COLO668 (cell line): ENCODE results near the gene RPUSD1.
"Not testable (repeated sequence)": the region's sequence is repeated elsewhere in the genome, so short reads cannot be mapped to it uniquely, and the experiment has no call there.

ENCODE experiments used
- DNase-seq: peaks from one replicate; lab custom pipeline; 2025; ENCODE audit not compliant: unreplicated experiment; lab: John Stamatoyannopoulos, UW

Gene RPUSD1

GRCh38 chr16:787978-788398, at the start of gene RPUSD1:
Gene RPUSD1 (minus strand): TSS chr16:788381. CDS start chr16:787737, 644 bp downstream.
- peak; percentile 56 for DNase-seq

DNA sequence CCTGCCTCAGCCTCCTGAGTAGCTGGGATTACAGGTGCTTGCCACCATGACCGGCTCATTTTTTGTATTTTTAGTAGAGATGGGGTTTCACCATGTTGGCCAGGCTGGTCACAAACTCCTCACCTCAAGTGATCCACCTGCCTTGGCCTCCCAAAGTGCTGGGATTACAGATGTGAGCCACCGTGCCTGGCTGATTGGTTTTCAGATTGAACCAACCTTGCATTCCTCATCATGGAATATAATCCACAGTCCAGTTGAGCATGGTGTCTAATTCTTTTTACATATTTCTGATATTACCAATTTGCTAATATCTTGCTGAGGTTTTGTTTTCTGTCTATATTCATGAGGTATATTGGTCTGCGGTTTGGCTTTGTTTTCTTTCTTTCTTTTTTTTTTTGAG, 48.6 kb upstream of the RPUSD1 start:
- not testable (repeated sequence) for DNase-seq

DNA sequence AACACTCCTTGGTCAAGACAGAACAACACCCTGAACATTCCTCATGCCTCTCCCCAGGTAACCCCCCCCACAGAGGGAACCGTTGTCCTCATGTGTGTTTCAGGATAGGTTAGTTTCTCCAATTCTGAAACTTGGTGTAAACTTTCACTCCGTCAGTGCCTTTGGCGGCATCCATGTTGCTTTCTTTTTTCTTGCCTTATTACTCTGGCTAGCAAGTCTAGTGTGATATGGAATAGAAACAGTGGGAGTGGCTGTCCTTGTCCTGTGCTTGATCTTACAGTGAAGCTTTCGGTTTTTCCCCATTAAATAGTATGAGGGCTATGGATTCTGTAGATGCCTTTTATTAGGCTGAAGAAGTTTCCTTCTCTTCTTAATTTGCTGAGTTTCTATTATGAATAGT, 48.0 kb upstream of the RPUSD1 start:
- DNase-seq, result no peak

- no peak for DNase-seq
Observed at GRCh38 chr16:835373-835772, 47.2 kb upstream of the RPUSD1 start.

- no peak for DNase-seq
Observed at GRCh38 chr16:833411-833810, 45.2 kb upstream of the RPUSD1 start.

DNA sequence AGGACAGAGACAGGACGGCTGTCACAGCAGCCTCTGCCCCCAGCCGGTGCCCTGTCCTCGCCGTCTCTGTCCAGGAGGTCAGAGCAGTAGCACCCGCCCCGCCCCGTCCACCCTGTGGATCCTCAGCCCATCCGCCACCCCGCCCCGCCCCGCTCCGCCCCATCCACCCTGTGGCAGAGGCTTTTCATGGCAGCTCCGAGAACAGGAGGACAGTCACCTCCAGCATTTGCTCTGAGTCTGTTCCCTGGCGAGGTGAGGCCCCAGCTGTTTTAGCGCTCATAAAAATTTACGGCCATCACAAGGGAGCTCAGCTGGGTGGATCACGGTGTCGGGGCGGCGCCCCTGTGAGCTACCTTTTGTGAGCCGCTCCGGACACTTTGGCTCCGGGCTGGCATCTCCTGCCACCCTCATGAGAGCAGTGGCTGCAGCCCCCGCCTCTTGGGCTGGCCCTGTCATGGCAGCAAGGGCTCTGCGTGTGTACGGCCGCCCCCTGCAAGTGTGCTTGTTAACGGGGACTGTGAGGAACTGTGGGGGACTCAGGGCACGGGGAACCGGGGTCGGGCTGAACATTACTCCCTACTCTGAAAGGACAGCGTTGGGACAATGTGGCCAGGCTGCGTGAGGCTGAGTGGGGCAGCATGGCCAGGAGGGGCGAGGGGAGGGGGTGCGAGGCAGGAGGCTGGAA, 44.6 kb upstream of the RPUSD1 start:
- DNase-seq, result no peak

DNA sequence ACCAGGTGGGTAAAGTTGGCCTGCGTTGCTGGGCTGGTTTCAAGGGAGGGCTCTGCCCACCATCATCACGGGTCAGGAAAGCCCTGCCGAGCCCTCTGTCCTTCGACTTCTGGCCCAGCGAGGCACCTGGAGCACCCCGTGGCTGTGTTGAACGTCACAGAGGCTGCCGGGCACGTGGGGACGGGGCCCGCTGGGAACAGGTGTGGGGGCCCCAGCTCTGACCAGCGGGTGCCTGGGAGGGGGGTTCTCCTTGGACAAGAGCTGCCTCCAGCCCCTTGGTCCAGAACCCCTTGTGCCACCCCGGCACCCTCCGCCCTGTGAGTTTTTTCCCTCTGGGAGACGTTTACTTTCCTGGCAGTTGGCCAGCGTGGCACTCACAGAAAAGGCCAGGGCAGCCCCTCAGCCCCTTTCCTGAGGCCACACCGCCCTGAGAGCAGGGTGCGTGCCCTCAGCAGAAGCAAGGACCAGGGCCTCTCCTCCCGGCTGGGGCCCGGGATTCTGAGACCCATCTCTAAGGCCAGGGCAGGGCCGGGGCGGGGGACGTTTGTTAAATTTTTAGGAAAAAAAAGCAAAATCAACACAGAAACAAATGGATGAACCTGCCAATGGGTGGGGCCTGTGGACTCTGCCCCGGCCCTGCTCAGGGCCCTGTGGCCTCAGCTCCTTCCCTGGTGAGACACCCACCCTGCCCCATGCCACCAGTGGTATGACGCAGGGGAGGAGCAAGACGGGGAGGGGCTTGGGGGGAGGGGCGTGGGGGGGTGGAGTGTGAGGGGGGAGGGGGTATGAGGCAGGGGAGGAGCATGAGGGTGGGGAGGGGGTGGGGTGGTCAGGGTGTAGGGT, 43.6 kb upstream of the RPUSD1 start:
- no peak for DNase-seq

GRCh38 chr16:830871-831570, 42.8 kb upstream of the RPUSD1 start:
- no peak for DNase-seq

GRCh38 chr16:830107-830870, 42.1 kb upstream of the RPUSD1 start:
- no peak for DNase-seq

DNA sequence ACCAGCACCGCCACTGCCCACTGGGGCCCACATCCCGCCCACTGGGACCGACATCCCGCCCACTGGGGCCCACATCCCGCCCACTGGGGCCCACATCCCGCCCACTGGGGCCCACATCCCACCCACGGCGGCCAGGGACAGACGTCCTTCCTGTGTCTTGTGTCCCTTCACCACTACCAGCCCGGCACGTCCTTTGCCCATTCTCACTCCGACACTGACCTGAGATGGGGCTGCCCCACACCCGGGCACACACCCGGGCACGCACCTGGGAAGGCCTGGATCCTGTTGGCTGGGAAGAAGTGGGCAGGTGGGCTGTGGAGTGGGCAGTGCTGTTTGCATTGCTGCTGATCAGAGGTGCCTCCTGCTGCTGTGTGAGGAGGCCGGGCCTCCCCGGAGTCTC, 40.7 kb upstream of the RPUSD1 start:
- DNase-seq, result no peak

- DNase-seq, result no peak
Observed at GRCh38 chr16:827513-827912, 39.3 kb upstream of the RPUSD1 start.

DNA sequence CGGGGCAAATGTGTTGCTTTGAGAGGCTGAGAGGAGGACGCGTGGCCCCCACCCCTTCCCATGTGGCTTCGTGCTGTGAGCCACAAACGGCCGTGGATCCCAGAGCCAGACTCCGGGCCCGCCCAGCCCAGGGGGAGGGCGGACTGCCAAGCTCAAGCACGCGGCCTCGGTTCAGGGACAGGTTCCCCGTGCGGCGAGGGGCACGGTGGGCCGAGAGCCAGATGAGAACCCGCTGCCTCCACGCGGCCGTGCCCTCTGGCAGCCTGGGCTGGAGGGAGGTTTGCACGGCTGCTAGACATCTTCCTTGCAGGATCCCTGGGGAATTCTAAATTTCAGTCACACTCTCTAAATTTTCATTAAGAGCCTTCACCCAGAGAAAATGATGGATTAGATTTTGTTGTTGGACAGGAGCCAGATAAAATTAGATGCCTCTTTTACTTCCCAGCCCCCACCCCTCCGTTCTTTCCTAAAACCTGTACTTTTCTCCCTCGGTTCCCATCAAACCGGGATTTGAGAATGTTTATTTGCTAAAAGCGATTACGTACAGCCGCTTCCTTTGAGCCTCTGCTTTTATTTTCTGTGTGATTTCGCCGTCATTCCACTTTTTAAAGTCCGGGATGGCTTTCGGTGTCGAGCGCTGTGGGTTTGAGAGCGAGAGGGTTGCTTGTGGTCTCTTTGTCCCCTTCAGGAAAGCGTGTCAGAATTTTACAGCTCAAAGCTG, 37.3 kb upstream of the RPUSD1 start:
- DNase-seq, result no peak

GRCh38 chr16:824601-825000, 36.4 kb upstream of the RPUSD1 start:
- no peak for DNase-seq

DNA sequence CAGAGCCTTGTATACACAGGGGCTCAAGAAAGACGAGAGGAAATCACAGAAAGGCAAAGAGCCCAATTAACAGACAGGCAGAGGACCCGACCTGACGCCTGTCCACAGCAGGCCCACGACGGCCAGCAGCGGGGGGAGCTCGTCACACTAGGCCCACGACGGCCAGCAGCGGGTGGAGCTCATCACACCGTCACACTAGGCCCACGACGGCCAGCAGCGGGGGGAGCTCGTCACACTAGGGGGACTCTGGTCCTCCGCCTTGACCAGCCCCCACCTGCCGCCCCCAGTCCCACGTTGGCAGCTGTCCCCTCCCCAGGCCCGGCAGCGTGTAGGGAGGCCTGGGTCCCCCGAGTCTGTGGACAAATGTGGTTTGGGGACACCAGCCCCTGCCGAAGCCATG, 36.0 kb upstream of the RPUSD1 start:
- no peak for DNase-seq

- DNase-seq, result no peak
Observed at GRCh38 chr16:822909-823297, 34.7 kb upstream of the RPUSD1 start.

DNA sequence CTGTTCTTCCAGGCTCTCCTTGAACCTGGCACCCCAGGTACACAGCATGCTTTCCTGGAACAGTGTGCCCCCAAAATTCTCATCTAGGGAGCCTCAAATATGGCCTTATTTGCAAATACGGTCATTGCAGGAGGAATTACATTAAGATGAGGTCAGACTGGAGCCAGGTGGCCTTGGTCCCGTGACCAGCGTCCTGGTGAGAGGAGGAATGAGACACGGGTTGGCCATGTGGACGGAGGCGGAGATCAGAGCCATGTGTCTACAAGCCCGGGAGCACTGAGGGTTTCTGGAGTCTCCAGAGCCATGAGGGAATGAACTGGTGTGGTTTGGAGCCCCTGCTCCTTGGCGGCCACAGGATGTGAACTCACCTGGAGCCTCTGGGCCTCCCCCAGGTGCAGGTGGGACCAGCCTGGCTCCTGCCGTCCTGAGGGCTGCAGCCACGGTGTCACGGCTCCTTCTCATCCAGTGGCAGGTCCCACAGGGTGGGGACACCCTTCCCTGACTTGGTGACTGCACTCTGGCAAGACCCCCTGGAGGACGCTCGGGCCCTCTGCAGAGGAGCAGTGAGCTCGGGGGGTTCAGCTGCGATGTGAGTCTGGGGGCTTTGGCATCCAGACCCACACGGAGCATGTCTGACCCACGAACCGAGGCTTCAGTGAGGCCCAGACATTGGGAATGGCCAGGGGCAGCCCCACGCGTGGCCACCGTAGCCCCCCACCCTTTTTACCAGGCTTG, 34.2 kb upstream of the RPUSD1 start:
- DNase-seq, result peak; percentile 25

GRCh38 chr16:821751-822150, 33.6 kb upstream of the RPUSD1 start:
- no peak for DNase-seq

- no peak for DNase-seq
Observed at GRCh38 chr16:820748-821147, 32.6 kb upstream of the RPUSD1 start.

- not testable (repeated sequence) for DNase-seq
Observed at GRCh38 chr16:820044-820408, 31.8 kb upstream of the RPUSD1 start.
